ENCODE data around the gene GPC6.

GPC6 gene

DNA sequence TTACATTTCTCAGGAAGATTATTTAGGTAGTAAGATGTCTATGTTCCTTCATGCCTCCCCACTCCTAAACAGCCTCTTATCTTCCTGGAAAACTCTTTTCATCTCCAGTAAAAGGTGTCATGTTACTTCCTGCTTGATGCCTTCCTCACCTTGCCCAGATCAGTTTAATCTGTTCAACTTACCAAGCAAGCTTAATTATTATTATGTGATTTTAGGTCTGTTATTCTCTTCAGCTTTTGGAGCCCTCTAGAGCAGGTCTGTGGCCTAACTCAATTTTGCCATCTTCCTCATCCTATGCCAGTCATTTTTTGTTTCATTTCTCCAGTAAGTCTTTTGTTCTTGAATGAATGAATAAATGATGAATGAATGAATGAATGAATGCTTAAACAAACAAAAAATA lies 724.5 kb downstream of the GPC6 start:
- DNase-seq, result no peak

DNA sequence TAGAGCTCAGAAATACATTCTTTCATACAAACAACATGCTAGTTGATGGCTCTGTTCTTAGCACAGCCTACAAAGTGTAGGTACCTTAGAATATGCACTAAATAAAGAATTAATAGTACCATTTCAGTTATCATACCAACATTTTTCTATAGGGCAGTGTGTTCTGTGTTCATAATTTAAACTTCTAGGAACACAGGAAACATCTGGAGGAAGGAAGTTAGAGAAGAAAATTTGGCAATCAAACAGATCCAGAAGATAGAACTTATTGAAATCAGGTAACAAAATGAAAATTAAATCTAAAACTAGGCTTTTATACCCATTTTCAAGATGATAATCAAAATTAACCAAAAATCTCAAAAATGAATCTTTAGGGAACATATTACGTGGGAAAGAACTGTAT lies 725.3 kb downstream of the GPC6 start:
- no peak for DNase-seq

DNA sequence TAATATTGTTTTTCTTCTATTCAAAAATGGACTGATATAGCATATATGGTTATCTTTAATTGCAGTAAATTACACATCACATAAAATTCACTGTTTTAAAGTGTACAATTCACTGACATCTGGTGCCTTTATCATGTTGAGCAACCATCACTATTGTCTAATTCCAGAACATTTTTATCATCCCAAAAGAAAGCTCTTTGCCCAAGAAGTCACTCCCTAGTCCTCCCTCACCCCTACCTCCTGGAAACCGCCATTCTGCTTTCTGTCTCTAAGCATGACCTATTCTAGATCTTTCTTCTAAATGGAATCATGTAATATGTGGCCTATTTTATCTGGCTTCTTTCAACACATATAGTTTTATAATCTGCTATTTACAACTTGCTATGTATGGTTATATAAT lies 727.2 kb downstream of the GPC6 start:
- DNase-seq, result no peak

DNA sequence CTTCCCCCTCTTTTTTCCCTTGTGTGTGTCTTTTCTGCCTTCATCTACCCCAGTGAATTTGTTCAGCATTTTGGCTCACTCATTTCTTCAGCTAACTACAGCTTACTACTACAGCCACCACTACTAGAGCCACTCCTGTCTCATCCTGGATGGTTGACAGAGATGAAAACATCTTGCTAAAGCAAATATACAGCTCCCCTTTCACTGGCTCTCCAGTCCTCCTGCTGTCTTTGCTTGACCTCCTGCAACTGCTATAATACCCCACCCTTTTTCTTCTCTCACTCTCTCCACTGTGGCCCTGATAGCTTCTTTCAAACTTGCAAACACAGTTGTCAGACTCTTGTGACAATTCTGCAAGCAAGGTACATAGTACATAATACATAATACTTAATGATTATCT lies 729.3 kb downstream of the GPC6 start:
- DNase-seq, result no peak

DNA sequence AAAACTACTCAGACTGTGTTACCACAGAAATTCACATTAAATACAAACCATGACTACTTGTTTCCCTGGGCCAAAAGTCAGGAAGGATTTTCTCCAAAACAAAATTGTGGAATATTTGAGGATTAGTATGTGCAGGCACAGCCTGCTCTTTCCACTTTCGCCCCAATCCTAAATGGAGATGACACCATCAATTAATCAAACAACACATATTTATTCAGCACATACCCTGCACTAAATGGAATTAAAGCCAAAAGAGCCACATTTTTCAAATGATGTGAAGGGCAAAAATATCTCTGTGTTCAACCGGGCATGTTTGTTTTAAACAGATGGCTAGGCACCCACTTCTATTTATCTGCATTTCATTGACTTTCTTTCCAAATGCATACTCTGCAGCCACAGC lies 729.8 kb downstream of the GPC6 start:
- DNase-seq, result no peak

DNA sequence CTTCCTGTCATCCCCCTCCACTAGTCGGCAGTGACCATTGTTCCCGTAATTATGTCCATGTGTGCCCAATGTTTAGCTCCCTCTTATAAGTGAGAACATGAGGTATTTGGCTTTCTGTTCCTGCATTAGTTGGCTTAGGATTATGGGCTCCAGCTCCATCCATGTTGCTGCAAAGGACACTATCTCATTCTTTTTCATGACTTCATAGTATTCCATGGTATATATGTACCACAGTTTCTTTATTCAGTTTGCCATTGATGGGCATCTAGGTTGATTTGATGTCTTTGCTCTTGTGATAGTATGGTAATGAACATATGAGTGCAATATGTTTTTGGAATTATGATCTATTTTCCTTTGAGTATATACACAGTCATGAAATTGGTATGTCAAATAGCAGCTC lies 730.8 kb downstream of the GPC6 start:
- DNase-seq, result no peak

- no peak for DNase-seq
Measured at GRCh38 chr13:93959796-93960533, 733.4 kb downstream of the GPC6 start.

GRCh38 chr13:93963266-93964145 lies 736.9 kb downstream of the GPC6 start:
- peak; percentile 33 to 77 for DNase-seq

GRCh38 chr13:93964146-93964512 lies 737.5 kb downstream of the GPC6 start:
- DNase-seq, result no peak

GRCh38 chr13:93965587-93965986 lies 739.0 kb downstream of the GPC6 start:
- no peak for DNase-seq

GRCh38 chr13:93966267-93966936 lies 739.8 kb downstream of the GPC6 start:
- DNase-seq, result no peak

- no peak for DNase-seq
Measured at GRCh38 chr13:93967286-93967685, 740.7 kb downstream of the GPC6 start.

GRCh38 chr13:93975242-93975641 lies 748.6 kb downstream of the GPC6 start:
- DNase-seq, result no peak

DNA sequence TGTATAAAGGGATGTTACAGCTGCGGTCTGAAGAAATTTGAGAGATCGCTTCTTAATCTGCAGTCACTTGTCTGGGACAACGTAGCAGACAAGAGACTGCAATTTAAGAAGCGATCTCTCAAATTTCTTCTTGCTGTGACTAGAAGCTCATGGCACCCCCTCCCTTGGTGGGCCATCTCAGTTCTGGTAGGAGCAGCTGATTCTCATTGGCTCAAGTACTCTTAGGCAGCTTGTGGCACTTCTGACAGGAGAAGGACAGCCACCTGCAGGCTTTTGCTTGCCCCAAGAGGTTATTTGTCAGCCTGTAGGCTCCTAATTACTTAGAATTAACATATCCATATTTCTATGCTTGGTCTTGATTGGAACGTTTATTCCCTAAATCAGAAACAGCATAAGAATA lies 749.9 kb downstream of the GPC6 start:
- no peak for DNase-seq

- DNase-seq, result no peak
Measured at GRCh38 chr13:93977986-93978385, 751.4 kb downstream of the GPC6 start.

GRCh38 chr13:93981426-93981977 lies 754.9 kb downstream of the GPC6 start:
- no peak for DNase-seq

GRCh38 chr13:93982179-93982918 lies 755.7 kb downstream of the GPC6 start:
- DNase-seq, result no peak

DNA sequence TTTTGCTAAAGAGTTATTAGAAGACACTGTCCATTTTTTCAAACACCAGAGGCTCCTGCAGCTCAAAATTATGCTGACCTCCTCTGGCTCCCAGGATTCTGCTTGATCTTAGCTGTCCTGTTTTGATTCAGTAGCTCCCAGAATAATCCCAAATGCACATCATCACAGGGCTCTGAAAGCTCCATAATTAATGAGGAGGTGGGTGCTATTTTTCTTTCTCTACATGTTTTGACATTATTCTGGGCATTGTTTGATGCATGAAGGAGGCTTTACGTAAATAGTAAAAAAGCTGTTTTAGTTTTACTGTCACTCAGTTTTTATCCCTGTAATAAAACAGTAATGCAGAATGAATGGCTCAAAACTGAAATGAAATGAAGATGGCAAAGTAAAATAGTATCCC lies 757.4 kb downstream of the GPC6 start:
- no peak for DNase-seq

DNA sequence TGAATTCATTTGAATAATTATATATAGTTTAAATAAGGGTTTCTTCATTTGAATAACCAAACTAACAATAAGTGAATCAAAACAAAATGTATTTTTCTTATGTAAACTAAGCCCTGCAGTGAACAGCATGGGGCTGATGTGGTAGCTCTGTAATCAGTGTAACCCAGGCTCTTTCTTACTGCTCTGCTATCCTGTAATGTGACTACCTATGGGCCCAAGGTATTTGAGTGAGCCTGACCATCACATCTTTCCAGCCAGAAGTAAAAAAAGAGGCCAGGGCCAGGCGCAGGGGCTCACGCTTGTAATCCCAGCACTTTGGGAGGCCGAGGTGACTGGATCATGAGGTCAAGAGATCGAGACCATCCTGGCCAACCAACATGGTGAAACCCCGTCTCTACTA lies 758.3 kb downstream of the GPC6 start:
- DNase-seq, result no peak

GRCh38 chr13:93987458-93987857 lies 760.9 kb downstream of the GPC6 start:
- DNase-seq, result no peak

DNA sequence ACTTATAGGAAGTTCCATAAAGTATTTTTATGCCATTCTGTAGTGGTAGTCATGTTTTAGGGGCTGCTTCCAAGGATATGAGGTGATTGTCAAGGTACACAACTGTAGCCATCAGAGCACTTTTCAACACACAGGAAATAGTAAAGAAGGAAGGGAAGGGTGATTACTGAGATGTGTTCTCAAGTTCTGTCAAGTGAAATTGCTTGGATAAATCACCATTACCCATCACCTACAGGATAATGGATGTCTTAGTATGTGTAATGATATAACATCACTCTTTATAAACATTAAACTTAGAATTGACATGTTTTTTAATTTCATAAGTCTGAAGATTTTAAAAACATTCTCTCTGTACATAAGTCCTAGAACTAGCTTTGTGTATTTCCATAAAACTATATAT lies 765.0 kb downstream of the GPC6 start:
- DNase-seq, result no peak

DNA sequence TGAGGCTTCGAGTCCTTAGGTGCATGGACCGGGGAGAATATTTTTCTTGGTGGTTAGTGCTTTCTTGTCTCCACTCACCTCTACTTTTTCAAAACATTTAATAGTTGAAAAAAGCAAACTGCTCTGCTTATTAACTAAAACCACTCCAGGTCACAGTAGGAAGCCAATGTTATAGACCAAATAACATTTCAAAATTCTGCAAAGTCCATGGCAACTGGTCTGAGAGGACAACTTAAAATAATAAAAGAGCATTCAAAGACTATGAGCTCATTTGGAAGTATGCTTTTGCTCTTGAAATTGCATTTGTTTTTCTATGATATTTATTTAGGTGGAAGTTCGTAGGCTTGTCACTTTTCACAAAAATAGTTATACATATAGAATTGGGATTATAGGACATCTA lies 769.9 kb downstream of the GPC6 start:
- no peak for DNase-seq

DNA sequence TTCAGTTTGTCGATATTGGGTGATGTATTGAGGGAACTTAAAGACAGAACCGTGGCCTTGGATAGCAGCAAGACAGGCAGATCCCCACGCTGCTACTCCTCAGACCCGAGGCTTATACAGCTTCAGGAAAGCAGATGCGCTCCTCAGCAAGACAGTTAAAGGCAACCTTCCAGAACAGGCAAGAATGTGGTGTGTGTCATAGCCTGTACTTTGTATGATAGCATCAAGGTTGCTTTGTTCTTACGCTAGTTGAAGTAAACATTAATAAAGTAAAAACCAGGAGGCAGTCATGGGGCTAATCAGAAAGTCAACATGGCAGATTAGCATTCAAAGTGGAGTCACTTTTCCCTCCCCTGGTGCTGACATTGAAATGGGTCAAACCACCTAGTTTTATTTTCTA lies 779.7 kb downstream of the GPC6 start:
- DNase-seq, result no peak
